NK-92 (cell line): Measurements from ENCODE around the gene GALP.
"Not testable (repeated sequence)": the region's sequence is repeated elsewhere in the genome, so short reads cannot be mapped to it uniquely, and the experiment has no call there.

ENCODE experiments used
- DNase-seq: peaks from one replicate; lab custom pipeline; 2025; ENCODE audit not compliant: unreplicated experiment; lab: John Stamatoyannopoulos, UW

GALP gene

GRCh38 chr19:56177564-56178243 lies 1.9 kb downstream of the GALP start:
- no peak for DNase-seq

GRCh38 chr19:56189785-56190184 lies 14.0 kb downstream of the GALP start:
- DNase-seq, result no peak

DNA sequence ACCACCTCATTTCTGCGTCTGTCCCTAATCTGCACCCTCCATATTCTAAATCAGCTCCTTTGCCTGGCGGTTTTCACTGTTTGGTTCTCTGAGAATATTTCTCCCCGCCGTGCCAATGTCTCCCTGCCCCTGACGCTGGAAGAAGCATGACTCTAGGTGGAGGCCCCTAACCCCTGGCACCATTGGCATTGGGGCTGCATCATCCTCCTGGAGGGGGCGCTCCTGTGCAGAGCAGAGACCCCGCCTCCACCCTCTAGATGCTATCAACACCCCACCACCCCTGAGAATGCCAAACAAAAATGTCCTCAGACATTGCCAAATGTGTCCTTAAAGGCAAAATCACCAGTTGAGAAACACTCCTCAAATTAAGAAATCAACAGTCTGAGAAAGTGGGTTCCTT lies 15.3 kb downstream of the GALP start:
- DNase-seq, result no peak

GRCh38 chr19:56191711-56192110 lies 15.9 kb downstream of the GALP start:
- no peak for DNase-seq

- DNase-seq, result no peak
These were observed 18.3 kb downstream of the GALP start for GRCh38 chr19:56193981-56194640.

GRCh38 chr19:56197646-56198045 lies 21.8 kb downstream of the GALP start, which contains the start of gene ZSCAN5B:
TSS of gene ZSCAN5B (minus strand) at chr19:56197783. CDS start at chr19:56193052, 4,731 bp downstream.
- DNase-seq, result not testable (repeated sequence)

DNA sequence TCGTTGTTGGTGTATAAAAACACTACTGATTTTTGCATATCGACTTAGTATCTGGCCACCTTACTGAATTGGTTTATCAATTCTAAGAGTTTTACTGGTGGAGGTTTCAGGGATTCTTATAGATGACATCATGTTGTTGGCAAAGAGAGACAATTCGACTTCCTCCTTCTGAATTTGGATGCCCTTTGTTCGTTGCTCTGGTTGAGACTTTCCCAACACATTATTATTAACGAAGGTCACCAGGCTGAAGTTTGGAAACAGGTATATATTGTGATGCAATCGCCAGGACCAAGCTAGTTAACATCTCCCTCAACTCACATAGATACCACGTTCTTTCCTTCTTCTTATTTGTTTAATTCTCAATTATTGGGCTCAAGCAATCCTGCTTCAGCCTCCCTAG lies 23.9 kb downstream of the GALP start:
- DNase-seq, result no peak

GRCh38 chr19:56201973-56202372 lies 26.2 kb downstream of the GALP start, which contains the start of gene ZSCAN5C:
TSS of gene ZSCAN5C (plus strand) at chr19:56202273. CDS start at chr19:56205914, 3,641 bp downstream.
- no peak for DNase-seq

DNA sequence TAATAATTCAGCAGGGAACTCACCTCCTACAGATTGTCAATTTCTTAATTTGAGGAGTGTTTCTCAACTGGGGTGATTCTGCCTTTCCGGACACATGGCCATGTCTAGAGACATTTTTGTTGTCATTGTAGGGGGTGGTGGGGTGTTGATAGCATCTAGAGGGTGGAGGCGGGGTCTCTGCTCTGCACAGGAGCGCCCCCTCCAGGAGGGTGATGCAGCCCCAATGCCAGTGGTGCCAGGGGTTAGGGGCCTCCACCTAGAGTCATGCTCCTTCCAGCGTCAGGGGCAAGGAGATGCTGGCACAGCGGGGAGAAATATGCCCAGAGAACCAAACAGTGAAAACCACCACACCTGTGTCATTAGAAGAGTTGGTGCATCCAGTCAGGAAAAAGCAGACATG lies 31.8 kb downstream of the GALP start:
- not testable (repeated sequence) for DNase-seq

- DNase-seq, result no peak
These were observed 33.3 kb downstream of the GALP start for GRCh38 chr19:56209091-56209490.

DNA sequence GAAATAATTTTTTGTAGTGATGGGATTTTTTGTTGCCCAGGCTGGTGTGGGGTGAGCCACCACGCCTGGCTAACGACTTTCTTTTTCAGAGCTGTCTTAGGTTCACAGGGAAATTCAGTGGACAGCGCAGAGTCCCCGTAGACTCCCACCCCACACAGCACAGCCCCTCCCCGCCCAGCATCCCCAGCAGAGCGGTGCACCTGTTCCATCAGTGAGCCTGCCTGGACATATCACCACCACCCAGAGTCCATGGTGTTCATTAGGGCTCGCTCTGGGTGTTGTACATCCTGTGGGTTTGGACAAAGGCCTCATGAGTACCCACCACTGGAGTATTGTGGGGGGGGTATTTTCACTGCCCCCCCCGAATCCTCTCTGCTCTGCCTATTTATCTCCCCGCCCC lies 34.2 kb downstream of the GALP start:
- DNase-seq, result not testable (repeated sequence)

DNA sequence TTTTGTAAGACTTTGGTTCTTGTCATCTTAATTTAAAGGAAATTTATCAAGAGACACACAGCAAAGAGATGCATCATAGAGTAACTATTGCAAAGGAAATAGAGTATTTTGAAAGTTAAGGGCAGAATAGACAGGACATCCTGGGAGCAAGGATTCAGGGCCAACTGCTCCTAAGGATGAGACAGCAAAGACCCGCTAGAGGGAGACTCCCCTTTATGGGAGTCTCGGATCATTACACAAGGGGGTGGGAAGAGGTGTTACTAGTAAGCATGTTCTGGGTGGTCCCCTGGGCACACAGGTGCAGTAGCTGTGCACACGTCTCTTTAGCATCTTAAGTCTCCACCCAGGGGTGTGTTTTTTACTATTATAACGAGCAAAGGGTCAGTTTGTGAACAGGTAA lies 35.9 kb downstream of the GALP start:
- DNase-seq, result no peak

- DNase-seq, result no peak
These were observed 41.5 kb downstream of the GALP start for GRCh38 chr19:56217039-56217949.

GRCh38 chr19:56218961-56219360 lies 43.2 kb downstream of the GALP start:
- DNase-seq, result no peak

GRCh38 chr19:56221442-56221841 lies 45.6 kb downstream of the GALP start:
- not testable (repeated sequence) for DNase-seq

DNA sequence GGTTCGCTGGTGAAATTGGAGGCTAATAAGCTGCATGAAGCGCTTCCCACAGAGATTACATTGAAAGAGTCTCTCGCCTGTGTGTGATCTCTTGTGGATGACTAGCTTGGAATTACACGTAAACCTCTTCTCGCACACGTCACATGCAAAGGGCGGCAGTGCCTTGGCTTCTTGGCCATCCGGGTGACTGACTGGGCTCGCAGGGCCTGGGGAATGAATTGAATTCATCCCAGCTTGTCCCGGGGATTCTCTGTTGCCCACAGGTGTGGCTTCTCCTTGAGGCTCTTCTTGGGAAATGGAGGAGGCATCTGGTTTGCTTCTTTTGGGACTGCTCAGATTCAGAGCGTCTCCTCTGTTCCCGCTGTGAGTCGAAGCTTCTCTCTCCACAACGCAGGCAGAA lies 46.0 kb downstream of the GALP start:
- DNase-seq, result no peak

DNA sequence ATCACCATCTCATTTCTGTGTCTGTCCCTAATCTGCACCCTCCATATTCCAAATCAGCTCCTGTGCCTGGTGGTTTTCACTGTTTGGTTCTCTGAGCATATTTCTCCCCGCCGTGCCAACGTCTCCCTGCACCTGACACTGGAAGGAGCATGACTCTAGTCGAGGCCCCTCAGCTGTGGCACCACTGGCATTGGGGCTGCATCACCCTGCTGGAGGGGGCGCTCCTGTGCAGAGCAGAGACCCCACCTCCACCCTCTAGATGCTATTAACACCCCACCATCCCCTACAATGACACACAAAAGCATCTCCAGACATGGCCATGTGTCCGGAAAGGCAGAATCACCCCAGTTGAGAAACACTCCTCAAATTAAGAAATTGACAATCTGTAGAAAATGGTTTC lies 47.1 kb downstream of the GALP start:
- no peak for DNase-seq

GRCh38 chr19:56223481-56223880 lies 47.7 kb downstream of the GALP start:
- DNase-seq, result no peak
